Measurements from ENCODE around the gene DEFB123. TPM values are rescaled to one million over a fixed set of nuclear protein-coding genes. Genes with fewer than 3 reads are reported as not detected.

The DEFB123 gene
- total and polyA plus RNA-seq, 9 of the 15 experiments (the other 6 are each of a cell fraction or from before 2014, with no cell fraction given), result not detected

GRCh38 chr20:31484001-31484400 lies 43.6 kb downstream of the DEFB123 start (continued):
- TF ChIP-seq MGA (IDR thresholded peaks at IDR 0.05) (peak; percentile 78), AFF4 (CRISPR knock-in tag; IDR thresholded peaks at IDR 0.05) (no peak), FOS (IDR thresholded peaks at IDR 0.05; ENCODE audit: extremely low read depth, insufficient read length) (no peak), RBFOX2 (IDR thresholded peaks at IDR 0.05; ENCODE audit: low read depth, low read length) (0 out of 2 replicates have a peak, but pooled peaks have one; percentile 17), NR2C1 (IDR thresholded peaks at IDR 0.05) (no peak), NR2C1 (tag; IDR thresholded peaks at IDR 0.05) (no peak), L3MBTL2 (IDR thresholded peaks at IDR 0.05) (peak; percentile 96), ZBTB33 (CRISPR knock-in tag; IDR thresholded peaks at IDR 0.05) (peak; percentile 67), ZKSCAN8 (CRISPR knock-in tag; IDR thresholded peaks at IDR 0.05) (no peak), KDM1A (IDR thresholded peaks at IDR 0.05) (no peak), NUFIP1 (IDR thresholded peaks at IDR 0.05; ENCODE audit: partially characterized antibody) (no peak), POLR2H (tag; IDR thresholded peaks at IDR 0.05; ENCODE audit: low read depth) (no peak)

Data from K562 (cell line).